ENCODE results near the gene DMD.

The DMD gene

GRCh38 chrX:33142331-33142730 is 69.0 kb downstream of the DMD start:
- Histone ChIP-seq H3K27ac (ENCODE audit: low read length) (no peak overlapping the region), H3K4me1 (ENCODE audit: insufficient read depth, low read length) (no peaks in the 10 kb centered on the region)

GRCh38 chrX:33138677-33139249 is 72.6 kb downstream of the DMD start:
- Histone ChIP-seq H2AFZ (ENCODE audit: low read depth, low read length) (no peak overlapping the region), H3K4me3 (ENCODE audit: low read depth in 1 of 2, low read length in 2 of 2) (no peak overlapping the region), H3K4me1 (ENCODE audit: insufficient read depth, low read length) (no peaks in the 10 kb centered on the region), H3K36me3 (ENCODE audit: insufficient read depth, low read length) (no peaks in the 10 kb centered on the region), H3K9me3 (ENCODE audit: insufficient read depth, low read length, severe bottlenecking) (no peaks in the 10 kb centered on the region), H4K20me1 (ENCODE audit: insufficient read depth, low read length) (no peaks in the 10 kb centered on the region), H3K27me3 (ENCODE audit: insufficient read depth, low read length, poor library complexity) (no peaks in the 10 kb centered on the region), H3K79me2 (ENCODE audit: insufficient read depth, low read length) (no peaks in the 10 kb centered on the region), H3K4me2 (ENCODE audit: insufficient read depth, low read length) (no peak overlapping the region), H3K27ac (ENCODE audit: low read length) (no peak overlapping the region), H3K9ac (ENCODE audit: low read depth, low read length) (no peak overlapping the region)
- TF ChIP-seq EZH2 (IDR thresholded peaks at IDR 0.05; ENCODE audit: borderline replicate concordance, low read depth, low read length, severe bottlenecking) (no peak), CTCF (IDR thresholded peaks at IDR 0.05; ENCODE audit: borderline replicate concordance, extremely low read depth, low read length, poor library complexity, severe bottlenecking) (no peak)
- DNase-seq, result no peak
- ATAC-seq (ENCODE audit: insufficient read depth, low read depth), result no peak

More at GRCh38 chrX:33142331-33142730, 69.0 kb downstream of the DMD start:
- DNase-seq (no peak), ATAC-seq (ENCODE audit: insufficient read depth, low read depth) (no peak)
- H3K9ac ChIP-seq (ENCODE audit: low read depth, low read length), result no peak overlapping the region
- no peak overlapping the region for H3K4me2 ChIP-seq (ENCODE audit: insufficient read depth, low read length)
- H3K36me3 ChIP-seq (ENCODE audit: insufficient read depth, low read length), result no peaks in the 10 kb centered on the region
- H2AFZ ChIP-seq (ENCODE audit: low read depth, low read length), result no peak overlapping the region
- no peaks in the 10 kb centered on the region for H3K79me2 ChIP-seq (ENCODE audit: insufficient read depth, low read length)
- H3K27me3 ChIP-seq (ENCODE audit: insufficient read depth, low read length, poor library complexity), result no peaks in the 10 kb centered on the region
- no peaks in the 10 kb centered on the region for H3K9me3 ChIP-seq (ENCODE audit: insufficient read depth, low read length, severe bottlenecking)
- H3K4me3 ChIP-seq (ENCODE audit: low read depth in 1 of 2, low read length in 2 of 2), result no peak overlapping the region
- TF ChIP-seq CTCF (IDR thresholded peaks at IDR 0.05; ENCODE audit: borderline replicate concordance, extremely low read depth, low read length, poor library complexity, severe bottlenecking) (no peak), EZH2 (IDR thresholded peaks at IDR 0.05; ENCODE audit: borderline replicate concordance, low read depth, low read length, severe bottlenecking) (no peak)
- H4K20me1 ChIP-seq (ENCODE audit: insufficient read depth, low read length), result no peaks in the 10 kb centered on the region

- Histone ChIP-seq H3K9me3 (ENCODE audit: insufficient read depth, low read length, severe bottlenecking) (no peaks in the 10 kb centered on the region), H3K4me1 (ENCODE audit: insufficient read depth, low read length) (no peaks in the 10 kb centered on the region), H3K36me3 (ENCODE audit: insufficient read depth, low read length) (no peaks in the 10 kb centered on the region), H4K20me1 (ENCODE audit: insufficient read depth, low read length) (no peaks in the 10 kb centered on the region), H3K9ac (ENCODE audit: low read depth, low read length) (no peak overlapping the region), H3K4me2 (ENCODE audit: insufficient read depth, low read length) (no peak overlapping the region), H2AFZ (ENCODE audit: low read depth, low read length) (no peak overlapping the region), H3K27ac (ENCODE audit: low read length) (no peak overlapping the region), H3K27me3 (ENCODE audit: insufficient read depth, low read length, poor library complexity) (no peaks in the 10 kb centered on the region), H3K79me2 (ENCODE audit: insufficient read depth, low read length) (no peaks in the 10 kb centered on the region), H3K4me3 (ENCODE audit: low read depth in 1 of 2, low read length in 2 of 2) (no peak overlapping the region)
- ATAC-seq (ENCODE audit: insufficient read depth, low read depth) (no peak), DNase-seq (no peak)
- TF ChIP-seq EZH2 (IDR thresholded peaks at IDR 0.05; ENCODE audit: borderline replicate concordance, low read depth, low read length, severe bottlenecking) (no peak), CTCF (IDR thresholded peaks at IDR 0.05; ENCODE audit: borderline replicate concordance, extremely low read depth, low read length, poor library complexity, severe bottlenecking) (no peak)
Measured at GRCh38 chrX:33134164-33134563, 77.2 kb downstream of the DMD start.

Data from DND-41 (cell line).